NCI-H2029 treated with DMSO at 0.1 percent for 48 hours (cell line): ENCODE results near the gene MCF2L.

ENCODE experiments used
- DNase-seq: peaks from one replicate; lab custom pipeline; 2025; lab: John Stamatoyannopoulos, UW

MCF2L gene

DNA sequence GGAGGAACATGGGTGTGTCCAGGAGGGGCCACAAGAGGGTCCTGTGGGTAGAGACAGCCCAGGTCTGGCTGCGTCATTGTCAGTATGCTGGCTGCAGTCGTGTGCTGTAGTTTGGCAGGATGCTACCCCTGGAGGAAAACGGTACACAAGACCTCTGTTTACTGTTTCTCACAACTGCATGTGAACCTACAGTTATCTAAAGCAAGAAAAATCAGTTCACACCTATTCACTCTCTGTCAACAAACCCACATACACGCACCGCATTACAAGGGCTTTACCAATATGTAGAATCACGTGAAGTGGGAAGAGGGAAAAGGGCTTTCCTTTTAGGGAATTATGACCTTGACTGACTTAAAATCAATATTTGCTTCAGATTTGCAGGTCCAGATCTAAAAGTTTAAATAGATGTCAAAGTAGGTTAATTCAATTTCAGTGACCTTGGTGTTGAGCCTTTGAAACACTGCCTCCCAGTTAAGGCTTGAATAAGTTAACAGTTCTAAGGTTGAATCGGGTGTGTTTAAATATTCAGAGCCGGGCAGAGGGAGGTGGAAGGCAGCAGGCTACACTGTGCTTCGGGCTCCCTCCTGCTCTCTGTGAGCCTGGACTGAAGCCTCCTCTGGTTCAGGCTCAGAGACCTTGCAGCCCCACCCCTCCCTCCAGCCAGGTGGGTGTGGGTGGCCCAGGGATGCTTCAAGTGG, 17.2 kb upstream of the MCF2L start:
- DNase-seq = no peak

DNA sequence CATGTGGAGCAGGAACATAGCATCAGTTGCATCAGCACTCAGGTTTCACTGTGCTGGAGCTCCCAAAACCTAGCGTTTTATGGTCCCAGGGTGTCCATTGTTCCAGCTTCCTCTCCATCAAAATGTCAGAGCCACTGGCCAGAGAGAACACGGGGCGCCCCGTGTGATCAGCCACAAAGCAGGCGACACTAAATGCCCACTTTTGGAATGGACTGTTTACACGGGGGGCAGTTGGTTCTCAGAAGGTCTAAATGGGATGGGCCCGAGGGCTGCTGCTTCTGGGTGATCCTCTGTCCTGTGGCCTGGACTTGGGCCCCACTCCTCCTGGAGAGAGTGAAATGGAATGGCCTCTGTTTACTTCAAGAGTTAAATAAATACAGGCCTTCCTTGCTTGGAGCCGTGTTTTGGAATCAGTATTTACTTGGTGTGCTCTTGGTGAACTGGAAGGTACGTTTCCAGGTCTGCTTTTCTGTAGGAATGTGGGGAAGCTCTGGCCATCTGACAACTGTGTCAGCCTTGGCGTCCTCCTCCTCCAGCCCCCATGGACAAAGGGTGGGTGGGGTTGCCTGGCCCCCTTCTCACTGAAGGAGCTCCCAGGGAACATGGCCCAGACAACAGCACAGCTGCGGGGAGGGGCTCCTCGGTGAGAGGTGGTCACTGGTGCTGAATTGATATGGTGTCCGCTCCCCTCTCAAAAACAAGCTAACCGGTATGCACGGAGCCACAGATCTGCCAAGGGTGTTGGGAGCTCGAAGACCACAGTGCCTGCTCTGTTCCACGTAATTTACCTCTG, 16.1 kb upstream of the MCF2L start:
- no peak for DNase-seq

DNA sequence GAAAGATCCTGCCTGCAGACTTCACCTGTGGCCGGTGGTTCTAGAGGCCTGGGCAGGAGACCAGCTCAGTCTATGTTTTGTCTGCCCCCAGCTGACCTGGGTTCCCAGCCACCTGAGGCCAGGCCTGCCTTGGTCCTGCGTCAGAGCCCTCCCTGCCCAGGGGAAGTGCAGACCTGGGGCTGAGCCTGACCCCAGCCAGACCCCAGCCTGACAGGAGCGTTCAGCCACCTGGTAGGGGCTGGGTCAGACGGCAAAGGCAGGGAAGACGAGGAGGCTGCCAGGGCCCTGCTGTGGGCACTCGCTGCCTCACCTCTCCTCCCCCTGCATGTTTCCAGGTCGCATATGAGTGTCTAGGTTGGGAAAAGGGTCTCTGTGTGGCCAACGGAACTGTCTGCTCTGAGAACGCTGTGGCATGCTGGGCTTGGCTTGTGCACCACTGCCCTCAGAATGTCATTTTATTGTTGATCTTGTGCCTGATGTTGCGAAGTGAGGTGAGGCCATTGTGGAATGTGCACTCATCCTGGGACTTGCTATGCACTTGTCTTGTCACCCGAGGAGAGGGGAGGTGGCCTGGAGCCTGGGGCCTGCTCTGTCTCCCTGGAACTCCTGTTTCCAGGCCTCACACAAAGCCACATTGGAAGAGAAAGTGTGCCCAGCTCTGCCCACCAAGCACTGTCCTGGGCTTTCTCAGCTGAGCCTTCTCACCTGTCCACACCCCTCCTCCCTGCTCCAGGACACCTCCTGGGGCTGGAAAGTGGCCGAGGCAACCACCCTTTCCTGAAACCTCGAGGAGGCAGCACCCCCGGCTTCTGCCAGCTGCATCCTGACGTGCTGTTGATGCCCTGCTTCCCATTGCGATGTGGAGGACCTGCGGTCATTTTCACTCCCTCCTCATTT, 15.2 kb upstream of the MCF2L start:
- DNase-seq = no peak

DNA sequence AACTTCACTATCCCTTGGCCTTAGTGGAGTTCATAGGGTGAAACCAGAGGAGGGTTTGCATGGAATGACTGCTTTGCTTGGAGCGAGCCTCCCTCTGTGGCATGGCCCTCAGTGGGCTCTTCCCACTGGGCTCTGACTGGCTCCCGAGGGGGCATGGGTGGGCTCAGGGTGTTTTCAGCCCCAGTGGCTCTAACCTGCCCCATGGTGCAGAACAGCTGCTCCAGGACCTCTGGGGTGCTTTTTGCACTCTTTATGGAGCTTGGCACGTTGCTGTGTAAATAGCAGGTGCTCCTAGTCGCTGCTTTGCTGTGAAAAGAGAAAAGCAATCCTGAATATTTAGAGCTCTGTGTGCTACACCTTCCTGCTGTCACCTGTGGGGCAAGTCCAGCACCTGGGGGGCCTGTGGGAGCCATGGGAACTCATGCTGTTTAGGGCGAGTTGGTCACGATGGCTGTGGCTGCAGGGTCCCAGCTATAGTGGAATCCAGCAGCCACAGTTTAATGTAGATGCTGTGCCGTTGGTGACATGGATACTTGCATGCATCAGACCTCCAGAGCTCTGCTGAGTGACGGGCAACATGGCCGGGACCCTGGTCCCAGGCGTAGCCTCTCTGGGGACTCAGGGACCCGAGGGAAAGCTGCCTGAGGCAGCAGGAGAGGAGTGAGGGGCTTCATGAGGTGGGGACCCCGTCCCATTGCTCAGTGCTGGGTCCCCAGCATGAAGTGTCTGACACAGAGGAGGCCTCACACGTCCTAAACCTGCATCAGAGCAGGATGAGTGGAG, 14.3 kb upstream of the MCF2L start:
- DNase-seq = no peak

DNA sequence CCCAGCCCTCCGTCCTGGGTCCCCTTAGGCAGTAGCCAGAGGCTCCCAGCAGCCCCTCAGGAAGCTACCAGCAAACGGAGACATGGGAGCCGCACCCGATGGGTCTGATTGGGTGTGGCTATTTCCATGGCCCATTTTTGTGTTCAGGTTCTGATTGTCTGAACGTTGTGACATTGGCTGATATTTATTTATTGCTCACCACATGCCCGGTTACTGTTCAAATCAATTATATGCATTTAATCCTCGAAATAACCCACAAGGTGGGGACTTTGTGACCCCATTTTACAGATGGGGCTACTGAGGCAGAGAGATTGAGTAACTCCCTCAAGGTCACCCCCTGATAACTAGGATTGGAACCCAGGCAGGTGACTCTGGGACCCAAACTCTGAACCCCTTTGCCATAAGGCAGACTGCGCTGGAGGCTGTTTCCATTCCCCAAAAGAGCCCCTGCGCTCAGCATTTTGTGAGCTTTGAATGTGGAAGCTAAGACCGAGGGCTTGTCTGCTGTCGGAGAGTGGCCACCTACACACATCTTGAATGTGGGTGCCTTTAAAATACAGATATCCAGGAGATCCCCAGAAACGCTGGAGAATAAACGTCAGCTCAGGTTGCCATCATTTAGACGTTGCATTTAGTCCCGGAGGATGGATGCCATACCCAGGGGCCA, 13.6 kb upstream of the MCF2L start:
- no peak for DNase-seq

DNA sequence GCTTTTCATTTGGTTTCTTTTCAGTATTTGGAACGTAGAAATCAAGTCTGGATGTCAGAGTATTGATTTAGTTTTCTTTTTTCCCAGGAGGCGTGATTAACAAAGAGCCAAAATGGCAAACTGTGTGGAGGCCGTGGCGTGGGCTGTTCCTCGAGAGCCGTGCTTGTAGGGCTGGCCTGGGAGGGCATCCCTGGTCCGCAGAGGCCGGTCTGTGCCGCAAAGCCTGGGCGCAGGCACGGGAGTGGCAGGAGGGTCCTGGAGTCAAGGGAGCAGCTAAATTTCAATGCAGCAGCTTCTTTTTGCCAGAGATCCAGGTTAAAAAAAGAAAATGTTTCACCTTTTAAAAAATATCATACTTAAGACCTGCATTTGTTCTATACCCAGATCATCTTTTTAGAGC, 13.1 kb upstream of the MCF2L start:
- no peak for DNase-seq

DNA sequence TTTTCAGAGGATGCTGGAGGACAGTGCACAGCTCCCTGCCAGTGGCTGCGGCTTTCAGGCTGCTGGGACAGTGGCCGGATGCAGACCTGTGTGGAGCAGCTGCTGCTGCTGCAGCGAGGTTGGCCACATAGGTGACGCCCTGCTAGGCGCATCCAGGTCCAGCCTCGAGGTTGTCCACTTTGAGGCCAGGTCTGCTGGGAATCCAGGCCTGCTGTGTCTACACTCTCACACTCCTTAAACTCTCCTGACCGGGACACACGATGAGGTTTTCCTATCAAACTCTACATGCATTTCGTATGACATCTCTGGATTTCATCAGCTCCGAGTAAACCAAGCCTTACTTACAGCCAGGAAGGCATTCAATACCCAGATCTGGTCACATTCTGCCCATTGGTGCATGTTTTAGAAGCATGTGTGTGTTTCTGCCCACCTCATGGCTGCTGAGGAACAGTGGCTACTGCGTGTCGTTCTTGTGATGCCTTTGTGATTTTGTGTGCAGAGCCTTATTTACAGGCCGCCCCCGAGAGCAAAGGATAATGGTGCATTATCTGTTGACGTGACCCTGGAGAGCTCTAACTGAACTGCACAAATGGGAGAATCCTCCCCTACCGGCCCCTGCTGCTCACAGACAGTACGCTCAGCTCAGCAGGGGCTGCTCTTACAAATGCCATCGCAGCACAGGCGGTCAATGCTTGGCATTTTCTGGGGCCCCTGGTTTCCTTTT, 12.3 kb upstream of the MCF2L start:
- DNase-seq = no peak

DNA sequence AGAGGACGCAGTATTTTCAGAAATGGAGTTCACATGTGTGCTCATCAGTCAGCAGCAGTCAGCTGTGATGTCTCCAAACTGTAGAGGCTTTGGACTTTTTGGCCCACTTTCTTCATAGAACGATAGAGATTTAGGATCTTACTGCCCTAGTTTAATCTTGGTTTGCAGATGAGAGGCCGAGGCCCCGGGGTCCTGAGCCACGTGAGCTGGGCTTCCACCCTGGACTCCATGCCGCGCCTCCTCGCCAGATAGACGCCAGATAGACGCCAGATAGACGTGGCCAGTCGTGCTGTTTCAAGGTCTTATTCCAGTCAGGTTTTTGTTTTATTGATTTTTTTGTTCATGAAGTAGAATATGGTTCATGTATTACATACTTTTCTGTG, 11.7 kb upstream of the MCF2L start:
- DNase-seq = no peak

DNA sequence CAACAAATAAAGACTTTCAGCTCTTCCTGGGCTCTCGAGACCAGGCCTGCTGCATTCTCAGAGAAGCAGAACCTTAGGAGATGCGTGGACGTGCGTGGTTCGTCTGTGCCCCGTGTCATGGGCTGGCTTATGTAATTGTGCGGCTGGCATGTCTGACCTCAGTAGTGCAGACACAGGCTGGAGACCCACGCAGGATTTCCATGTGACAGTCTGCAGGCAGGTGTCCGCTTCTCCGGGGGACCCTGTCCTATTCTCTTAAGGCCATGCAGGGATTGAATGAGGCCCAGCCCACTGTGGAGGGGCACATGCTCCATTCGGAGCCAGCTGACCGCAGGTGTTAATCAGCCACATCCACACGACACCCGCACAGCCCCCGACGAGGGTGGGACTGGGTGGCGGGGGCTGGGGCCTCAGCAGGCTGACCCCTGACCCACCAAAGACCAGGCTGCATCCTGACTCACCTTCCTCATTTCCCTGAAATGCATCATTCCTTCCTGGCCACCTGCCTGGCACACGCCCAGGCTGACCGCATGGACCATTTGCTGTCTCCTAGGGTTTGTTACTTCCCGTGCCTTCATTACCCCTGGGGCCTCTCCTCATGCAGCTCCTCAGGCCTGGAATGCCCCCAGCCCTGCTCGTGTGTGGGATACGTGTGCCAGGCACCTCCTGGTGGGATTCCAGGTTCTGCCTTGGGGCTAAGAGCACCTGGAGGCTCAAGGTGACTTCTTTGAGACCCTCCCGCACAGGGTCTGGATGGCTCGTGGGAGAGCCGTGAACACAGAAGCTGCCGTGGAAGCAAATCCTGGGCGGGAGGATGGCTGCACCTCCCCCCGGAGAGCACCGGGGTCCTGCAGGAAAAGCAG, 10.7 kb upstream of the MCF2L start:
- no peak for DNase-seq

DNA sequence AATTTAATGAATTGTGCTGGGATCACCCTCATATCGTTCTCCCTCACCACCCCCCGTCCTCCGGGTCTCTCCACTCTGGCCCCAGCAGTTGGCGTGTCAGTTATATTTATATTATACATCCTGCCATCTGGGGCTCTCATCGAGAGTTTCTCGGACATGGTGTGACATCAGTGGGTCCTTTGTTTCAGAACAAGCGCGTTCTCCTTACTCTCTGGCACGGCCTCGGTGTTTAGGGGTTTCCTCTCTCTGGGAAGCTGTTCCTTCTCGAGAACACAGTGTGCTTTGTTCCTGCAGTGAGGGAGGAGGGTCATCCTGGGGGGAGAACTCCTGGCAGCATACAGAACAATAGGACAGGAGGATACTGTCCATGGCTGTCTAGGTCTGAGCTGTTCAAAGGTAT, 9.8 kb upstream of the MCF2L start:
- DNase-seq = no peak

DNA sequence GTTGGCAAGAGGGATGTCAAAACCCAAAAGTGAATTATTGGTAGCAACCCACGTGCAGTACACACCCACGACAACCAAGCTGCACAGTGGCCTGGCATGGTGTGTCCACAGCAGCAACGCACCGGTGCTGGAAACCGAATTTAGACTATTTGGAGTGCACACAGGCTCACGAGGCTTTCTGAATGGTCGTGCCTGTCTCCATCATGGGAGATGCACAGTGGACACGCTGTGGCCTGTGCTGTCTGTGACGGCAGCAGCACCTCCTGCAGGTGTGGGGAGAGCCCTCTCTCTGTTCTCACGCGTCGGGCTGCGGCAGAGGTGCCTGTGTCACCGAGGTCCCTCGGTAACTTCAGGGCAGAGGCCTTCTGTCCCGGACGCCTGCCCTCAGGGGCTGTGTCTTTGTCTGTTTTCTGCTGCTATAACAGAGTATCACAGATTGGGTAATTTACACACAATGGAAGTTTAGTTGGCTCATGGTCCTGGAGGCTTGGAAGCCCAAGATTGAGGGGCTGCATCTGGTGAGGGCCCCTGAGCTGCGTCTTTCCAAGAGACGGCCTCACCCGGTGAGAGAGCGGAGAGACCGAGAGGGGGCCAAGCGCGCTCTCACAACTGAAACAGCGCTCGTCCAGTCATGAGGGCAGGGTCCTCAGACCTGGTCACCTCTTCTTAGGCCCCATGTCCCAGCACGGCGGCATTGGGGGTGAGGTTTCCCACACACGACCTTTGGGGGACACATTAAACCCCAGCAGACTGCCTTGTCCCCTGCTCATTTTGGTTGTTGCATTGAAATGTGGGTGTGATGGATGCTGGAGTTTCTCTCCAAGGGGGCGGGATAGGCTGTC, 9.1 kb upstream of the MCF2L start:
- DNase-seq = no peak

DNA sequence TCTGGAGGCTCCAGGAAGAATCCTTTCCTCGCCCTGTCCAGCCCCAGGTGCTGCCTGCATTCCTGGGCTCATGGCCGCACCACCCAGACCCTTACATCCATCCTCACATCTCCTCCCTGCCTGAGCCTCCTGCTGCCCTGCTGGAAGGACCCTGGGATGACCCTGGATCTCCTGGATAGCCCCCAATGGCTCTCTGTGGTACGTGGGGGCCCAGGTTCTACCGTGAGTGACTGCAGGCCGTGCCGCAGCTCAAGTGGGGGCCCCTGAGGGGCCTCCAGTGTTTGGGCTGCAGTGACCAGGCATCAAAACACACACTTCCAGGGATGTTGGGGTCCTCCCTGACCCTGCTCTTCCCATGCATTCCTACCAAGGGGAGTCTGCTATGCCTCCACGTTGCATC, 8.3 kb upstream of the MCF2L start:
- DNase-seq = no peak

DNA sequence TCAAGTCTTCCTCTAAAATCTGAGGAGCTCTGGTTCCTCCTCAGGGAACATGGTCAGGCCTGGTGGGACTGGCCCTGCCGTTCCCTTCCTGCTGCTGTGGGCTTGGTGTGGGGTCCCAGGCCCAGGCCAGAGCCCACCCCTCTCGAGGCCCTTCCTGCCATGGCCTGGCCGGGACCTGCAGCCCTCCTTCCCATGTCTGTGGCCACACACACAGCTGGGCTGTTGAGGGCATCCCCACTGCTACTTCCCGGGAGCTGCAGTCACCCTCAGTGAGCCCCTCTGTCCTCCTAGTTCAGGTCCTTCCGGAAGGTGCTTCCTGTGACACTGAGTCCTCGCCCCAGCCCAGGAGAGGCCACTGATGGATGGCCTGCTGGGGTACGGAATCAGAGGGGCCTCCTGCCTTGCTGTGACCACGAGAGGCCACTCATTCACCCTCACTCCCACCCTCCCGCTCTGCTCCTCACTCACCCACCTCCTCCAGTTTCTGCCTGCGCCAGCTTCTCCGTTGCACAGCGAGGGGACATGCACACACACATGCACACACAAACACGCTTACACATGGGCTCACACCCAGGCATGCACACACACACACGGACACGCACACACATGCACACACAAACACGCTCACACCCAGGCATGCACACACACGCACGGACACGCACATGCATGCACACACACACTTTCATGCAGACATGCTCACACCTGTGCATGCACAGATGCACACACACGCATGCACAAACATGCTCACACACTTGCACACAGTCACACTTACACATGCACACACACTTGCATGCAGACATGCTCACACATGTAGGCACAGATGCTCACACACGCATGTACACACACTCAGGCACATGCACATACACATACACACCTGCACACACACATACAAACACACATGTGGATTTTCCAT, 7.3 kb upstream of the MCF2L start:
- DNase-seq = no peak

DNA sequence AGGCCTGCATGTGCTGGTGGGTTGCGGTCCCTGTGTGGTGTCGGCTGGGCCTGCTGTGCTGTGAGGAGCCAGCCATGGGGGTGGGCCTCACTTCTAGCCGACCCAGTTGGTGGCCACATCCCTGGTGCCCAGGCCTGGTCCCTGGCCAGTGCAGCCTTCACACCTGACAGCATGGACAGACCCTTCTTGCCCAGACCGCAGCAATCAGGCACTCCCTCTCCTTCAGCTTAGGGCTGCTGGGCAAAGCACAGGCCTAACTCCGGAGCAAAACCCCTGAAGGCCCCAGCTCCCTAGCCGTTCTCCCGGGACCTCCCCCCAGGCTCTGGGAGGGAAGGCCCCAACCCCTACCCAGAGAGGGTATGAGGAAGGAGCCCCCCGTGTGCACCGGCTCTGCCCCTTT, 6.6 kb upstream of the MCF2L start:
- no peak for DNase-seq

DNA sequence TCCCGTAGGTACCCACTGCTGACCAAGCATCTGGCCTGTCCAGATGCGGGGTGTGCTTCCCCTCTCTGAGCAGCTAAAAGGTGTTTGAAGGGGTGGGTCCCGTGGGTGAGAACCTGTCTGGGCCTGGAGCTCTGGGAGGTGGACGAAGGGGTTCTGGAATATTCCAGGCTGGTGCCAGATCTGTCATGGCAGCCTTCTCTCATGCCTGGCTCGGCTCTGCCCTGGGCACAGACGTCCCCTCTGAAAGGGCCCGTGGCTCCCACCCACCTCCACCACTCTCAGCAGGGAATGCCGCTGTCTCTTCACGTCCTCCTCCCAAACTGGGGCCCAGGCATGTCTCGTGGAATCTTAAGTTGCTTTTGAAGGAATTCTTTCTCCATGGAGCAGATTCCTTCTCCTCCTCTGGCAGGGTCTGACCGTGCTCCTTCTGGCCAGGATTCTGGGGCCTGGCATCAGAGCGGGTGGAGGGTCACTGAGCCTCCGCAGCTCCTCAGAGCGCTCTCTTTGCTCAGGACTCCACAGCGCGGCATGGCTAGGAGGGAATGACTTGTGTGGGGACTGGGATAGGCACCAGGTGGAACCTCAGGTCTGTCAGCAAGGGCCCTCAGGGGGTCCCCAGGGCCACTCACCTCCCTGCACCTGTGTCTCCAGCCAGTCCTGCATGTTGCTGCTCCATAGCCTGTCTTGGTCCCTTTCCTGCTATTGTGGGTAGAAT, 5.9 kb upstream of the MCF2L start:
- no peak for DNase-seq

DNA sequence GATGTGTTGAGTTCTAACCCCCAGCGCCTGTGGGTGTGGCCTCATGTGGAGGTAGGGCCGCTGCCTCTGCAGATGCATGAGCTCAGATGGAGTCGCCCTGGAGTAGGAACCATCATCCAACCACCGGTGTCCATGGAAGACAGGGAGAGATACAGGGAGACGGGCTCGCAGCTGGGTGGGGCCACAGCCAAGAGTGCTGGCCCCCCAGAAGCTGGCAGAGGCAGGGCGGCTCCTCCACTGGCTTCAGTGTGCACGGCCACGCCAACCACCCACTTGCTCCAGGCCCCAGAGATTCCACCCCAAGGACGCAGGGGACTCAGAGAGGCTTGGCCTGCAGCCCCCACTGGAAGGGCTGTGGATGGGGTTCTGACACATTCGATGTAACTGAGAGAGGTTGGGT, 5.4 kb upstream of the MCF2L start:
- DNase-seq = no peak

DNA sequence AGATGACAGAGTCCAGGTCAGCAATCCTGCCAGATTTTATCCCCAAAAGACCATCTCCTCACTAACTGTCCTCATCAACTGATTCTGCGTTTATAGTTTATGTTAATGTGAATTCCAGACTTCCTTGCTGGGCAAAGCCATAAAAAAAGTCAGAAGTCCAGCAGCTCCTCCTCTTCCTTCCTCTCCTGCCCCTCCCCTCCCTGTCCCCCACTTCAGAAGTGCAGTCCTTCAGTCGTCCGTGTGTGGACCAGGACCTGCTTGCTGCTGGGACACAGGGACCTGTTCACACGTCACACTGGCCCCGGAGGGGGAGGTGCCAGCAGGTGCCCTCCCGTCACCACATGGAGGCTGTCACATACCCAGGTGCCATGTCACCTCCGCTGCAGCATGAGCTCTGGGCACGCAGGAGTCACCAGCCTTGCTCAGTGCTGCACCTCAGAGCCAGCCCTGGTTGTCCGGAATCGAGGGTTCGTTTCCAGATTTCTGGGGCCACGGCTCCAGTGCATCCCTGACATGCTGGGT, 4.0 kb upstream of the MCF2L start:
- no peak for DNase-seq
